Melanocyte of skin (primary cell): ENCODE results near the gene RNF150. TPM values are rescaled to one million over a fixed set of nuclear protein-coding genes. Genes with fewer than 3 reads are reported as not detected.

Experiments
- total RNA-seq, 2 donors: library from RNA; depleted of rRNA; stranded (reverse); fragments of >200 nt; gene quantifications; 2 replicates each; pipeline ENCODE4 v1.2.3, GENCODE V29; 2012

Gene RNF150
- total RNA-seq = 10 to 100 TPM; 13.4 to 18.0 TPM

GRCh38 chr4:141133146-141133998, at the start of gene RNF150:
Gene RNF150, minus strand, starts transcription at chr4:141133469.

Other genes starting within 250 kb of the RNF150 start
- 10 to 100 TPM; 46.5 to 52.9 TPM for gene ZNF330, start 87.4 kb upstream of the RNF150 start, total RNA-seq